GM10248 (cell line): ENCODE data around the gene RAET1G.
A peak's percentile ranks its signal among the peaks of the same experiment; 100 is the strongest.
"Not testable (repeated sequence)": the region's sequence is repeated elsewhere in the genome, so short reads cannot be mapped to it uniquely, and the experiment has no call there.

Experiments
- CTCF ChIA-PET: fragments of 300-600 bp; sonication (Branson Sonifier 250); formaldehyde crosslinking; extraction: SDS; loops from one replicate; lab custom pipeline; 2021; ENCODE audit warnings: antibody characterized with exemption; lab: Yijun Ruan, JAX
- POLR2A ChIA-PET: fragments of 350-650 bp; sonication (Branson Sonifier 250); formaldehyde crosslinking; extraction: SDS; loops from one replicate; lab custom pipeline; 2020; ENCODE audit warnings: antibody characterized with exemption; lab: Yijun Ruan, JAX
- DNase-seq: peaks from one replicate; pipeline ENCODE4 v3.0.0; 2012; ENCODE audit errors: extremely low spot score
- CTCF ChIP-seq: IDR thresholded peaks from 2 replicates; pipeline ENCODE4 v1.5.1; 2012; ENCODE audit warnings: mild to moderate bottlenecking, low read depth; ENCODE audit errors: extremely low read depth, missing control alignments, control extremely low read depth

RAET1G gene

DNA sequence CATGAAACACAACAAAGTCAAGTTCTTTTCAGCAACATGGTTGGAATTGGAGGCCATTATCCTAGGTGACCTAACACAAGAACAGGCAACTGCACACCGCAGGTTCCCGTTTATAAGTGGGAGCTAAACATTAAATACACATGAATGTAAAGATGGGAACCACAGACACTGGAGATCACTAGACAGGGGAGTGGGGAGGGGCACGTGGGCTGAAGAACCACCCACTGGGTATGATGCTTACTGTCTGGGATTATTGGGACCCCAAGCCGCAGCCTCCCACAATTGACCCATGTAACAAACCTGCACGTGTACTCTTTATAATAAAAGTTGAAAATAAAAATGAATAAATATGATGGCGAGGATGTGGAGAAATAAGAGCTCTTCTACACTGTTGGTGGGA lies 8.6 kb upstream of the RAET1G start:
- ChIA-PET POLR2A (no interaction called here), CTCF (interaction anchor here (1.2 kb wide), 1 partner anchor 886 kb away, joined by 3 read pairs; no protein-coding TSS in a partner anchor)
- DNase-seq: no peak
- no peak for TF ChIP-seq CTCF

- ChIA-PET CTCF (no interaction called here), POLR2A (no interaction called here)
- no peak for TF ChIP-seq CTCF
- DNase-seq: no peak
Observed at GRCh38 chr6:149929422-149929821, 6.5 kb upstream of the RAET1G start.

DNA sequence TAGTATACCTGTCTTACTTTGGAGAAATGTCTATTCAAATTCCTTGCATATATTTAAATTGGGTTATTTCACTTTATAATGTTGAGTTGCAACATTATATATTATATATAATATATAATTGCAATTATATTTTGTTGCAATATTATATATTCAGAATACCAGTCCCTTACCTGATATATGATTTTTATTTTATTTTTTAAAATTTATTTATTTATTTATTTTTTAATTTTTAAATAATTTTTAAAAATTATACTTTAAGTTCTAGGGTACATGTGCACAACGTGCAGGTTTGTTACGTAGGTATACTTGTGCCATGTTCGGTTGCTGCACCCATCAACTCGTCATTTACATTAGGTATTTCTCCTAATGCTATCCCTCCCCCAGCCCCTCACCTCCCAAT lies 4.1 kb upstream of the RAET1G start:
- DNase-seq, CTCF ChIA-PET, POLR2A ChIA-PET: not testable (repeated sequence)

GRCh38 chr6:149925974-149926777 lies 3.3 kb upstream of the RAET1G start:
- peak; percentile 62 for TF ChIP-seq CTCF
- CTCF ChIA-PET: interaction anchor here (1.1 to 2.9 kb wide), 3 partner anchors 7 to 469 kb away, joined by 3 to 12 read pairs (median 3); no protein-coding TSS in a partner anchor
- POLR2A ChIA-PET: interaction anchor here (0.6 kb wide), 1 partner anchor 360 kb away, joined by 7 read pairs; the partner anchor contains the start of gene GINM1
- no peak for DNase-seq

DNA sequence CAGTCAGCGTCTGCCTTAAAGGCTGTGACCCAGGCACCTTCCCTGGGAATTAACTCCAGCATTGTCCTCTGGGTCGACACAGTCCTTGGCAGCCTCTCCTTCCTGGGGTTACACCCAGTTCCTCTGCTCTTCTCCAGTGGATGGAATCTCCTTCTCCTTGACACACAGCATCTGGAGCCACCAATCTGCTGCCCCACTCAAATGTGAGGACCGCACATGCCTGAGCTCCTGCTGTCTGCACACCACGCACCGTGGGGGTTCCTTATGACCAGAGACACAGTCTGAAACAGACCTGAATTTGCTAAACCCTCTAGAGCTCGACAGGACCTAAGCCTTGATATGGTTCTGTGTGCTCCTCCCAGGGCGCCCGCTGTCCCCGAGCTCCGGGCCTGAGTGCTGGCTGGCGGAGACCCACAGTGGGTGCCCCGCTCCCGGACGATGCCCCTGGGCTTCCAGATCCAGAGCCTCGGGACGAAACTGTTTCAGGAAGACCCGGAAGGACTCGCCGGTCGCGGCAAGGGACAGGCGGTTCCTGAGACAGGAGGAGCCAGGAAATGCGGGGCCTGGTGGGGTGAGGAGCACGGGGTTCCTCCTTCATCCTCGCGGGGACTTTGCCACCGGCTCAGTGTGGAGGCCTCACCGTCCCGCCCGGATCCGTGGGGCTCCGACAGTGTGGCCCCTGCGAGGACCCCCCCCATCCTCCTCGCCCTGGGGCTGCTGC lies 2.5 kb upstream of the RAET1G start:
- DNase-seq: no peak
- TF ChIP-seq CTCF: no peak
- ChIA-PET POLR2A (interaction anchor here (0.6 kb wide), 1 partner anchor 359 kb away, joined by 7 read pairs; the partner anchor contains the start of gene GINM1), CTCF (interaction anchor here (1.1 to 2.9 kb wide), 4 partner anchors 8 to 470 kb away, joined by 3 to 12 read pairs (median 4); no protein-coding TSS in a partner anchor)

- TF ChIP-seq CTCF: no peak
- ChIA-PET POLR2A (no interaction called here), CTCF (interaction anchor here (1.1 to 2.9 kb wide), 5 partner anchors 8 to 470 kb away, joined by 3 to 12 read pairs (median 5); no protein-coding TSS in a partner anchor)
- no peak for DNase-seq
Observed at GRCh38 chr6:149924933-149925252, 2.0 kb upstream of the RAET1G start.
